Endodermal cell (in vitro differentiated cells): ENCODE data around the gene FADS2. TPM values are rescaled to one million over a fixed set of nuclear protein-coding genes. Genes with fewer than 3 reads are reported as not detected.

ENCODE experiments used
- DNase-seq: peaks from one replicate; pipeline ENCODE4 v3.0.0-alpha.2; 2017
- H3K27ac ChIP-seq: 2 replicates; pipeline ENCODE4 v1.5.1; 2013; ENCODE audit warnings: mild to moderate bottlenecking, low read depth, low read length, moderate library complexity
- H3K27me3 ChIP-seq: 2 replicates; pipeline ENCODE4 v1.6.1; 2013; ENCODE audit warnings: mild to moderate bottlenecking, low read length, moderate library complexity; ENCODE audit not compliant: insufficient read depth, control insufficient read depth, poor library complexity, severe bottlenecking
- H3K36me3 ChIP-seq: 2 replicates; pipeline ENCODE4 v1.7.0; 2013; ENCODE audit warnings: mild to moderate bottlenecking, low read length, moderate library complexity; ENCODE audit not compliant: control insufficient read depth, insufficient read depth
- H3K4me1 ChIP-seq: one replicate; pipeline ENCODE4 v1.7.0; 2013; ENCODE audit warnings: low read length; ENCODE audit not compliant: control insufficient read depth, insufficient read depth
- H3K4me3 ChIP-seq: 2 replicates; pipeline ENCODE4 v1.5.1; 2013; ENCODE audit warnings: mild to moderate bottlenecking, low read length, moderate library complexity
- H3K9ac ChIP-seq: 2 replicates; pipeline ENCODE4 v1.6.1; 2013; ENCODE audit warnings: mild to moderate bottlenecking, low read length, moderate library complexity; ENCODE audit not compliant: poor library complexity, severe bottlenecking; ENCODE audit errors: extremely low read depth
- H3K9me3 ChIP-seq: 2 replicates; pipeline ENCODE4 v1.6.1; 2013; ENCODE audit warnings: mild to moderate bottlenecking, low read length, moderate library complexity; ENCODE audit not compliant: control insufficient read depth
- H3K27ac Mint-ChIP-seq: 2 replicates; pipeline ENCODE4 v1.8.0; 2020; ENCODE audit warnings: mixed read lengths
- H3K27me3 Mint-ChIP-seq: 2 replicates; pipeline ENCODE4 v1.8.0; 2021; ENCODE audit warnings: mild to moderate bottlenecking, mixed read lengths; ENCODE audit not compliant: insufficient read depth
- H3K36me3 Mint-ChIP-seq: 2 replicates; pipeline ENCODE4 v1.8.0; 2020; ENCODE audit warnings: low read depth, mixed read lengths
- H3K4me1 Mint-ChIP-seq: 2 replicates; pipeline ENCODE4 v1.8.0; 2020; ENCODE audit warnings: mixed read lengths
- H3K4me3 Mint-ChIP-seq: 2 replicates; pipeline ENCODE4 v1.8.0; 2020; ENCODE audit warnings: mild to moderate bottlenecking, moderate library complexity, mixed read lengths
- H3K9me3 Mint-ChIP-seq: 2 replicates; pipeline ENCODE4 v1.8.0; 2020; ENCODE audit warnings: mild to moderate bottlenecking, mixed read lengths
- CTCF ChIP-seq: fragments of 200-600 bp; sonication (generic); conservative IDR thresholded peaks from 2 replicates; pipeline ENCODE4 v1.5.0; 2021; ENCODE audit warnings: antibody characterized with exemption, mild to moderate bottlenecking
- WGBS, 2 experiments: methylation state at CpG; one replicate each; pipeline versions ENCODE4 v1.1.5 to v1.1.7; 2013; ENCODE audit warnings: missing lambda C conversion rate in 2 of 2, mixed read lengths in 1 of 2; ENCODE audit not compliant: insufficient coverage in 1 of 2, insufficient read length in 1 of 2; 5-methylcytosine and 5-hydroxymethylcytosine counted together
- total RNA-seq, 2 donors: library from RNA; stranded (reverse); fragmentation: NEBNext Ultra II Directional in 1 of 2; extraction: Animal tissue kit (Norgen Biotek cat#: 25700) in 1 of 2; gene quantifications; 2 replicates in 1 of 2; 3 replicates in 1 of 2; pipeline ENCODE4 v1.2.1, GENCODE V29; 2021

Gene FADS2
- total RNA-seq, 2 donors from 2014 or later, result 344 to 381 TPM

GRCh38 chr11:61795876-61796526 lies 32.1 kb upstream of the FADS2 start:
- peaks cover 52% of the 10 kb centered on the region for H3K36me3 ChIP-seq
- H3K27me3 ChIP-seq, result no peaks in the 10 kb centered on the region
- no peak overlapping the region for H3K27ac ChIP-seq
- Mint-ChIP-seq H3K27ac (no peak overlapping the region), H3K36me3 (peaks cover 33% of the 10 kb centered on the region), H3K9me3 (no peaks in the 10 kb centered on the region), H3K4me1 (peaks cover 21% of the 10 kb centered on the region), H3K4me3 (no peak overlapping the region), H3K27me3 (no peaks in the 10 kb centered on the region)
- peaks cover 2% of the 10 kb centered on the region for H3K4me1 ChIP-seq
- H3K4me3 ChIP-seq, result no peak overlapping the region
- no peaks in the 10 kb centered on the region for H3K9me3 ChIP-seq
- TF ChIP-seq CTCF, result no peak
- DNase-seq, result no peak
- H3K9ac ChIP-seq, result no peak overlapping the region
- WGBS, 2 experiments, result 96 to 100% methylated on average over 17 to 18 of the region's 18 CpGs

GRCh38 chr11:61797263-61797944 lies 30.7 kb upstream of the FADS2 start:
- Mint-ChIP-seq H3K4me1 (peaks cover 16% of the 10 kb centered on the region), H3K9me3 (no peaks in the 10 kb centered on the region), H3K27me3 (no peaks in the 10 kb centered on the region), H3K36me3 (peaks cover 43% of the 10 kb centered on the region), H3K4me3 (no peak overlapping the region), H3K27ac (peak overlapping the region; percentile 63)
- Histone ChIP-seq H3K4me3 (no peak overlapping the region), H3K27me3 (no peaks in the 10 kb centered on the region), H3K4me1 (peaks cover 2% of the 10 kb centered on the region), H3K36me3 (peaks cover 63% of the 10 kb centered on the region), H3K9ac (no peak overlapping the region), H3K27ac (no peak overlapping the region), H3K9me3 (no peaks in the 10 kb centered on the region)
- peak; percentile 87 for DNase-seq
- TF ChIP-seq CTCF, result peak; percentile 92
- 93 to 96% methylated on average over 2 of the region's 3 CpGs for WGBS, 2 experiments

- no peak for TF ChIP-seq CTCF
- Mint-ChIP-seq H3K4me3 (no peak overlapping the region), H3K9me3 (no peaks in the 10 kb centered on the region), H3K27me3 (no peaks in the 10 kb centered on the region), H3K4me1 (peaks cover 11% of the 10 kb centered on the region), H3K27ac (peak overlapping the region; percentile 70), H3K36me3 (peaks cover 60% of the 10 kb centered on the region)
- Histone ChIP-seq H3K27ac (peak overlapping the region; percentile 25), H3K4me3 (no peak overlapping the region), H3K4me1 (peaks cover 2% of the 10 kb centered on the region), H3K36me3 (peaks cover 77% of the 10 kb centered on the region), H3K9me3 (no peaks in the 10 kb centered on the region), H3K9ac (no peak overlapping the region), H3K27me3 (no peaks in the 10 kb centered on the region)
- no peak for DNase-seq
- WGBS, 2 experiments, result 95 to 100% methylated on average over 2 of the region's 2 CpGs
Observed at GRCh38 chr11:61799665-61800284, 28.3 kb upstream of the FADS2 start.
